ENCODE data around the gene TEX29.

The TEX29 gene

DNA sequence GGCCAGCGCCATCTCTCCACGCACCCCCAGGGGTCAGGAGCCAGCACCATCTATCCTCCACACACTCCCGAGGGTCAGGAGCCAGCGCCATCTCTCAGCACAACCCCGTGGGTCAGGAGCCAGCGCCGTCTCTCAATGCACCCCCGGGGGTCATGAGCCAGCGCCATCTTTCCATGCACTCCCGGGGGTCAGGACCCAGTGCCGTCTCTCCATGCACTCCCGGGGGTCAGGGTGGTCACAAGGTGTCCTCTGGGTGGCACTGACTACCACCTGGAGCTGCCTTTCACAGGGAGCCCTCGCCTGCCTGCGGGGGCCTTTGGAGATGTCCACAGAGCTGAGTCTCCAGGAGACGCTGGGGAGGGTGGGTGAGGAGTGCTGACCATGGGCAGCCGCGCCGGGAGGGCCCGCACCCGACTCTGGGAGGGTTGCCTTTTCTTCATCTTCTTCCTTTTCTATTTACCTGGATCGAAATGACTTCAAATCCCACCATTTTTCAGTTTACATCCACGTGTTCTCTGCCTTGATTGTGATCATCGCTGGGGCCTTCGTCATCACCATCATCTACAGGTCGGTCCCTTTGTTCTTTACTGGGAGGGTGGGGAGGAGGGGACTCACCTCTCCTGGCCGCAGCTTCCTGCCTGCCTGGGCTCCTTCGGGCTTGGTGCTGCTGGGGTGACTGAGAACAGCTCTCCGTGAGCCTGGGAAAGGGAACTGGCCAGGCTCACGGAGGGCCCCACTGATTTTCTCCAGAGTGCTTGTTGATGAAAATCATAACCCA lies 19.1 kb downstream of the TEX29 start:
- no peak for DNase-seq (ENCODE audit: low read depth in 2 of 2)

DNA sequence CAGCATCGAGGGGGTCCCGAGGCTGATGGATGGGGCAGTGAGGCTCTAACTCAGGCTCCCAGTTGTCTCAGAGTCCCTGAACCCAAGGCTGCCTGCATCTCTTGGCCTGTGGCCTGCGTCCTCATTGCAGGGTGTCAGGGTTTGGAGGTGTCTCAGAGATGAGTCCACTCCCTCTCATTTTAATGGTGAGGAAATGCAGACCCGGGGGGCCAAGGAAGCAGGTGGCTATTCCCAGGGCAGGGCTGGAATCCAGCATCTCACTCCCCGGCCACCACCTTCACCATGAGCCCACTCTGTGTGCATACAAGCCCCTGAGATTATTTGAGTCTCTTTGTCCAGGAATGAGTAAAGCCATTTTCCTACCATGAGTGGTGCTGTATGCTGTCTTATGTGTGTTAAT lies 21.4 kb downstream of the TEX29 start:
- no peak for DNase-seq (ENCODE audit: low read depth in 2 of 2)

DNA sequence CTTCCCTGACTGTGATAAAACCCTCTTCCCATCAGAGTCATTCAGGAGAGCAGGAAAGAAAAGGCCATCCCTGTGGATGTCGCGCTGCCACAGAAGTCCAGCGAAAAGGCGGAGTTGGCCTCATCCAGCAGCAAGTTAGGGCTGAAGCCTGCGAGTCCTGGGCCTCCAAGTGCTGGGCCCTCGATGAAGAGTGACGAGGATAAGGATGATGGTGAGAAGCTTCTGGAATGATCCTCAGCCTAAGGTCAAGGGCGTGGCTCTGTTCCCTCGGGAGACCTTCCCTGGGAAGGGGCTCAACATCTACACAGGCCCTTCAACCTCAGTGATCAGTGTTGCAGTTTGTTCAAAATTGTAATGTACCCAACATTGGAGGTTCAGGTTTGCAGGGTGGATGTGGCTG lies 22.3 kb downstream of the TEX29 start:
- no peak for DNase-seq (ENCODE audit: low read depth in 2 of 2)

DNA sequence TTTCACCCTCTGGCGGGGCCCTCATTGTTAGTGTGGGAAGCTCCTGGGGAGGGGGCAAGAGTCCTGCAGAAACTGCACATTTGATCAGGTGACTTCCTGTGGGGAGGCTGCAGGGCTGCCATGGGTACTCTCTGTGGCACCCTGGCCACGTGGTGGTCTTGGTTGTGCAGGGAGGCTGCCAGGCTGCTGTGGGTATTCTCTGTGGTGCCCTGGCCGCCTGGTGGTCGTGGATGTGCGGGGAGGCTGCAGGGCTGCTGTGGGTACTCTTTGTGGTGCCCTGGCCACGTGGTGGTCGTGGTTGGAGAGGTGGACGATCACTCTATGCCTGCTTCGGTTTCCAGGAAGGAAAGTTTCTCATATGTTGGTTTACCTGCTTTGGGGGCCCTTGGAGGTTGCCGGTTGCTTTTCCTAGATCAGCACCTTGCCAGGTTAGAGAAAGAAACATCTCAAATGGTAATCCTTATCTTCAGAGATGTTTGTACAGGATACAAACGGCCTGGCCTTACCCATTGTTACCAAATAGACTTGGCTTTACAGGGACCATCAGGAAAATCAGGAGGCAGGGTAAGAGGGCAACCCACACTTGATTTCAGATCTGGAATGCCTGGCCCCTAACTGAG lies 22.9 kb downstream of the TEX29 start:
- DNase-seq (ENCODE audit: low read depth in 2 of 2), result no peak

DNA sequence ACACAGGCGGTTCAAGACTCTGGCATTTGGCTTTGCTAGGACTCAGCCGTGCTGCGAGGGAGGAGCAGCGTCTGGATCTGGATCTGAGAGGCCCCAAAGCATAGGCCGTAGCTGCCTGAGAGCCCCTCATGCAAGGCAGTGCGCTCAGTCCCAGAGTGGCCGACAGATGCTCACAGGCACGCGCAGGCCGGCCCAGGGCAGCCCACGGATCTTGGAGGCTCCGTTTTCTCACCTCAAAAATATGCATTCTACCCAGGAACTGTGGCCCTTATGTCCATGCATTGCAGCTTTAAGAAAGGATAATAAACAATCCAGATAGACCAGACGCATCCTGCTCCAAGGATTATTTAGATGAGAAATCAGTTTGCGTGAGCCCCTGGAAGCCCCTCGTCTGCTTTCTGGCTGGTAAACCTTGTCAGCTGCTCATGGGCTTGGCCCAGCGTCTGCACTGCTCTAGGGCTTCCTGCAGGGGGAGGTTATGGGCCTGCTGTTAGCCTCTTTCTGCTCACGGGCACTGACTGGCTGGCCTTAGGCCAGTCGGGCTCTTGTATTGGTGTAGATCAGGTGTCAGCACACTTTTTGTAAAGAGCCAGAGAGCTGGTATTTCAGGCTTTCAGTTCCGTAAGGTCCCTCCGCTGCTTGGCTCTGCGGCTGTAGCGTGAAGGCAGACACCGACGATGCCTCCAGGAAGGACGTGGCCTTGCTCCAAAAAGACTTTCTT lies 24.2 kb downstream of the TEX29 start:
- DNase-seq (ENCODE audit: low read depth in 2 of 2), result peak in 1 of 2 experiments; percentile 40

DNA sequence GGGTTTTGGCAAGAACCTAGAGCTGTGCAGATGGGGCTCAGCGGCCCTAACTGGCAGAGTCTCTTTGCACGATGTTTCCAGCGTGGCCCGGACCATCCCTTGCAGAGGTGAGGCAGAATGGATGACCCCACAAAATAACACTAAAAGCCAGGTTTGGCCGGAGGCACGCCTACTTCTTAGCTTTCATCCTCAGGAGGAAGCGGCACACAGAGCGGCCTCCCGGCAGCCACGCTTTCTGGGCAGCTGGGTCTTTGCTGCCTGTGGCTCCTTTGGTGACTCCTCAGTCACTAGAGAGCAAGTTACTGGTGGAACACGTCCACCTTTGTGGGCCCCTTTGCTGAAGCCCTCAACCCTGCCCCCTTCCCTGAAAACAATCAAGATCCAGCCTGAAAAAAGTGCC lies 25.2 kb downstream of the TEX29 start:
- DNase-seq (ENCODE audit: low read depth in 2 of 2), result no peak

DNA sequence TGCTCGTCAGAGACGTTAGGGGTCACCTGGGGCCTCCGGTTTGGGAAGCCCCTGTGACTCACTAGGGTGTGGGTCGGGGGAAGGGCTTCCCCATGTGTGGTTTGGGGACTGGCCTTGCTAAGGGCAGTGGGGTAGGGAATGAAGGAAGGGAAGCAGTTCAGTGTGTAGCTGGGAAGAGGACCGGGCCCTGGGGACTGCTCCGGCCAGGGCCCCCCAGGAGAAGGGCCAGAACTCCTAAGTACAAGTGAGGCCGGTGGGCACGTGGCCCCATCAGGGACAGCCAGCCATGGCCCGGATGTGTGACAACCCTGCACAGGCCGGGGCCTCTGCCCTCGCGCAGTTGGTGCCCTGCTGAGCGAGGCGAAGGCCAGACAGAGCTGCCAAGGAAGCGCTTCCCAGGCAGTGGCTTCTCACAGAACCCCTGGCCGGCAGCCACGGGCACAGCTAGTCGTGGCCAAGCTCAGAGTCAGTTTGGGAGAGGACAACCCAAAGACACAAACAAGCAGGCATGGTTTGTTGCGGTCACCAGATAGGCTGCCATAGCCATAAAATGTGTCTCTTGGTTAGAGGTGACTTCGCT lies 25.7 kb downstream of the TEX29 start:
- no peak for DNase-seq (ENCODE audit: low read depth in 2 of 2)

DNA sequence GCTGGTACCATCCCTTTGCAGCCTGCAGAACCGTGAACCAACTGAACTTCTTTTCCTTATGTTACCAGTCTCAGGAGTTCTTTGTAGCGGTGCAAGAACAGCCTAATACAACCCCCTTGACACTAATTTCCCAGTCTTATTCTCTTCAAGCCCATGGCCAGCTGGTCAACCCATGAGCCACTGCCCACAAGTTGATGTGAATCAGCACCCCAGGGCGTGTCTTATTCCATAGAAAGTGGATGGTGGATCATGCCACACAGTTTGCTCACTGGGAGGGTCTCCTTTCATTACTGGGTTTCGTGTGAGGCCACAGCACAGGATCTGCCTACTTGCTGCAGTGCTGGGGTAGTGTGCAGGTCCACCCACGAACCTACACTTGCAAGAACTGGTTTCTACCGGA lies 27.0 kb downstream of the TEX29 start:
- no peak for DNase-seq (ENCODE audit: low read depth in 2 of 2)

DNA sequence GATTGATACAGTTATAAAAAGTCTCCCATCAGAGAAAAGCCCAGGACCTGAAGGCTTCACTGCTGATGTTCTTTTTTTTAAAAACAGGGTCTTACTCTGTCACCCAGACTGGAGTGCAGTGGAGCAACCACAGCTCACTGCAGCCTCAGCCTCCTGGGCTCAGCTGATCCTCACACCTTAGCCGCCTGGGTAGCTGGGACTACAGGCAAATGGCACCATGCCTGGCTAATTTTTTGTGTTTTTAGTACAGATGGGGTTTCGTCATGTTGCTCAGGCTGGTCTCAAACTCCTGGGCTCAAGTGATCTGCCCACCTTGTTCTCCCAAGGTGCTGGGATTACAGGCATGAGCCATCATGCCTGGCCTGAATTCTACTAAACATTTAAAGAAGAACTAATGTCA lies 33.1 kb downstream of the TEX29 start:
- no peak for DNase-seq (ENCODE audit: low read depth in 2 of 2)

DNA sequence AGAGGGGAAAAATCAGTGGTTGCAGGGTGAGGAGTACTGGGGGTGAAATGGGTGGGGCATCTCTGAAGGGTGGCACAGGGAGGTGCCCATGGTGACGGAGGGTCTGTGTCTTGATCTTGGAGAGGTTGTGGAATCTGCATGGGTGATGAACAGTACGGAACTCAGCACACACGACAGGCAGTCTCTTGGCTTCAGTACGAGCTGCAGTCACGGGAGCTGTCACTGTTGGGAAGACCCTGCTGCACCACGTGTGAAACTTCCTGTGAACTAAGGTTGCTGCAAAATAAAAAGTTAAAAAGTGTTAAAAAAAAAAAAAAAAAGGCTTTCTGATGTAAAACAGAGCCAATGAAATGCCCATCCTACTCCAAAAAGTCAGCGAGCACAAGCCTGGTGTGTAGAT lies 34.3 kb downstream of the TEX29 start:
- DNase-seq (ENCODE audit: low read depth in 2 of 2), result no peak

DNA sequence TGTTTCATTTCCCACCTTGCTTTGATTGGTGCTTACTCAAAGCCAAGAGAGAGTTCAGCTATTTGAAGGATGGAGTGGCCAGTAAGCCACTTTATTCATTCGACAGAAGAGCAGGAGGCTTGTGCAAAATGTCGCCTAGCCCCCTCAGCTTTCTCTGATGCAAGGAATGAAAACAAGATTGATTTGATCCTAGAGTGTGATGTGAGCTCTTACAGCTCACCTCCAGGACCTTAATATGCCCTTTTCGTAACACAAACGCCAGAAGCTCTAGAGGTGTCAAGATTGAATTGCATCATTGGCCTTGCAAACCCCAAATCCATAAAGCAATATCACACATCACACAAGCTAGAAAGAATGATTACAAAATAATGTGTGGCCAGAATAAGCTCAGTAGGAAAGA lies 36.4 kb downstream of the TEX29 start:
- DNase-seq (ENCODE audit: low read depth in 2 of 2), result no peak

DNA sequence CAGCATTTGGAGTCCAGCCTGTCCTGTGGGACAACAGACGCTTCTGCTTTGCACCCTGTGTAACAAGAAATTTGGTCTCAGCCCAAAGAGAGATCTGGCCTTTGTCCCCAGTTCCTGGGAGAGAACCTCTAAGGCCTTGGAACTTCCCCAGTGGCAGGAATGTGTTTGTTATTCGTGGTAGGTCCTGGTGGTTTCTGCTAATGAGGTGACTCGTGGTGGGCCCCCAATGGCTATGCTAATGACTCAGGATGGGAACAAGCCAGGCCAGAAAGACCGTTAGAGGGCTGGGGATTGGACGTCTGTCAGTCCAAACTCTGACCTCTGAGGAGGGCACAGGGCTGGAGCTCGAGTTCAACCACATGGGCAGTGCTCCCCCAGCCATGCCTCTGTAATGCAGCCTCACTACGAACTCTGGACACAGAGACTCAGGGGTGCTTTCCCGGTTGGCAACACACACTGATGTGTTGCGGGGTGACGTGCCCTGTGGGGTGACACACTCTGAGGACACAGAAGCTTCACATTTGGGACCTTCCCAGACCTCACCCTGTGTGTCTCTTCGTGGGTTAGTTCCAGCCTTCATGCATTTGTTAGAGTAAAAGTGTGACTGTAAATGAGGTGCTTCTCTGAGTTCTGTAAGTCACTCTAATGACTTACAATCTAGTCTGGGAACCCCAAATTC lies 38.9 kb downstream of the TEX29 start:
- no peak for DNase-seq (ENCODE audit: low read depth in 2 of 2)

DNA sequence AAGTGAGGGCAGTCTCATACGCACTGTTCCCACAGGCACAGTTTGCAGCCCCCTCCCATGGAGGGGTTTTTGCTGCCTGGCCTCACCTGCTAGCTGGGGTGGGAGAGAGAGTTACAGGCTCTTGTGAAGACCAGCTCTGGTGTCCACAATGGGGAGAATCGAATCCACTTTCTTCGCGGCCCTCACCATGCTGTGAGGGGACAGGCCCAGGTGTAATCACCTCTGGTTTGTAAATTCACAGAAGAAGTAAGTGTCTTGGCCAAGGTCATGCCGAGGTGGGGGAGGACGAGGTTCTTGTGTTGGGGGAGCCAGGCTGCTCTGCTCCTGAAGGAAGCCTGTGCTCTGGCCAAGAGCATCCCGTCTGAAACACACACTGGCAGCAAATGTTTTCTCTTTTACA lies 39.5 kb downstream of the TEX29 start:
- no peak for DNase-seq (ENCODE audit: low read depth in 2 of 2)

DNA sequence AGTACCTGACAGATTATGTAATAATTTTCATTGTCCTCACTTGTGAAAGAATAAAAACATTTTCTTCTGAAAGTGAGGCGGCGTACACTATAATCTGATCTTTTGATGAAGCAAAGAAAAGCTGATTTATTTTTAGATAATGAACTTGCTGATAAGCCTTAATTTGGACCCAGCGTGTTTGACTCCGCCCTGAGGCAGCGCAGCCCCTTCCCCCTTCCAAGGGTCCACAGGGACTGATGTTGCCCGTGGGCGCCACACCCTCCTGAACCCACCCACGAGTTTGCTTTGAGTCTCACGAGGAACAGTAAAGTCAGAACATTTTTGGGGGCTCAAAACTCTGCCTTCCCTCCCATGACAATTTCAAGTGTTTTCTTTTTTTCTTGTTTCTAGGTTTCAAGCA lies 40.0 kb downstream of the TEX29 start:
- DNase-seq (ENCODE audit: low read depth in 2 of 2), result no peak

DNA sequence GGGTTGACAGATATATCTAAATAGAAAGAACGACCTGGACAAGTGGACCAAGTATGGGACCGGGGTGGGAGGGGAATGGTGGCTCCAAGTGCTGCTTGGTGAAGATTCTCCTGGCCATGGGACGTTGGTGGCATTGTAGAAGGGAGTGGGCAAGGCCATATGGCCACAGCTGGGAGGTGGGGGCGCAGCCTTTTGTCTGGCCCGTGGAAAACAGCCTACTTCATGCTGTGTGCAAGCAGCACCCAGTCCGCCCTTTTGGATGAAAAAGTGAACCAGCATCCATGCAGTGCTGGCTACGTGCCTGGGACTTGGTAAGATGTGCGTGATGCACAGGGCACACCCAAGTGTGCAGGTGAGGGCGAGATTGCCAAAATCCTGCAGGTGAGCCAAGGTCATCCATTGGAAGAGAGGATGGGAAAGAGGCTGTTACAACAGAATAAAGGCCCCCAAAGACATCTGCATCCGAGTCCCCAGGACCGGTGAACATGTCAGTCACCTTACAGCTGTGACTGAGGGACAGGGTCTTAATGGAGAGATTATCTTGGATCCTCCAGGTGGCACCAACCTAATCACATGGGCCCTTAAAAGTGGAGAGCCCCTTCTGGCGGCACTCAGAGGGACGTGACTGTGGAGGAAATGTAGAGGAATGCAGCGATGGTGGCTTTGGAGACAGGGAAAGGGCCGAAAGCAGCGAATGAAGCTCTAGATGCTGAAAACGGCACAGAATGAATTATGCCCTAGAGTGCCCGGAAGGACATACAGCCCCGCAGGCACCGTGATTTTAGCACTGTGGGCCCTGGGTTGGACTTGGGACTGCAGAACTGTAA lies 40.8 kb downstream of the TEX29 start:
- DNase-seq (ENCODE audit: low read depth in 2 of 2), result no peak

DNA sequence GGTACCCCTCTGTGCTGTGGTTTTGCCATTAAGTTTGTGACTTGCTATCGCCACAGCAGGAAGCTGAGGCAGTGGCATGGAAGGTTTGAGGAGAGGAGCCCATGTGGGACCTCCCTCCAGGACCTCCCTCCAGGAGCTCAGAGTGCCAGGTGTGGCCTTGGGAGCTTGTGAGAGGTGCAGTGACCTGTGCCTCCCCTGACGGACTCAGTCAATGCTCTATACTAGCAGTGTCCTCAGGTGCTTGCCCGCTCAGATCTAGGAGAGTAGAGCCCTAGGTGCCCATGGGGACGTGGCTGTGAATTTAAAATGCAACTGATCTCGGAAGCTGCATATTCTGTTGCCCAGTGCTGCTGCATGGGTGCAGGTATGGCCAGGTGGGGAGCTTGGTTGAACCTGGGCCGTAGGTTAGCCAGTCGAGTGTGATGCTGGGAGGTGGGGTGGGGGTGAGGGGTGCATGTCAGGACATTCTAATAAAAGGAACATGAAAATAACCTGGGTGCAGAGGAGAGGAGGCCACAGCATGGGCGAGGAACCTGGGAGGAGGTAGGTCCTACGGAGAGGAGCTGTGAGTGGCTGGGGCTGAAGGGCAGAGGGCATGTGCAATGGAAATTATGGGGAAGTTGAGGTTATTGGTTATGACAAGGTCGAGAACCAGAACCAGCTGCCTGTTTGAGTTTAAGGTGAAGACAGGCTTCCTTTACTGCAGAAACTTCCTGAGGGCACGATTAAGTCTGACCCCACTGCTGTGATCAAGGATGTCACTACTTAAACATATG lies 41.6 kb downstream of the TEX29 start:
- DNase-seq (ENCODE audit: low read depth in 2 of 2), result no peak

DNA sequence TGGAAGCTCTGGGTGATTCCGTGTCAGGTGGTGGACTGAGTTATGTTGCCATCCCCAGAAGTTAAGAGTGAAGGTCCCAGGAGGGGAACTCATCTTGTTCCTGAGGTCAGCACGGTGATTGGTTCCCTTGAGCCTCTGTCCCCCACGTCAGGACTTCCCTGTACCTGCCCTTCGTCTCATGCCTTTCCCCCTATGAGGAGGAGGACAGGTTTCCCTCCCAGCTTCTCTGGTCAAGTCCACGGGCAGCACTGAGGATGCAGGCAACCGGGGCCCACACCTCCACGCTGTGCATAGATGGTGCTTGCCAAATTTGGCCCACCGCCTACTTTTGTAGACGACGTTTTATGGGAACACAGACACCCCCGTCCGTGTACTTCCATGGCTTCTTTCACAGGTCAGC lies 42.7 kb downstream of the TEX29 start:
- DNase-seq (ENCODE audit: low read depth in 2 of 2), result no peak

DNA sequence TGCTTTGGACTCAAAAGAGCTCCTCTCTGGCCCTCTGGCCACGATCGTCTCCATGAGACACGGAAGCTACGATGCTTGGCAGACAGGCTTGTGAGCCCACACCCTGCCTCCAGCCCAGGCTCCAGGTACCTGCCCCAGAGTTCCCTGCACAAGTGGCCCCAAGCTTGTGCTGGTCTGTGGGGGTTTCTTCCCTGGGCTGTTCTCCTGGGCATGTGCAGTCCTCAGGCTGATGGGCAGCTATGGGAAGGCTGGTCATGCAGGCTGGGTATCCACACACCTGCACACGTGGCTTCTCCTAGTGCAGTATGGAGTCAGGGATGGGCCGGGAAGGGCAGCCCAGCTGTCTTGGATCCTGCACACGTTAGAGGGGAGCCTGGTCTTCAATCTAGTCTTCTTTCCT lies 43.1 kb downstream of the TEX29 start:
- no peak for DNase-seq (ENCODE audit: low read depth in 2 of 2)

DNA sequence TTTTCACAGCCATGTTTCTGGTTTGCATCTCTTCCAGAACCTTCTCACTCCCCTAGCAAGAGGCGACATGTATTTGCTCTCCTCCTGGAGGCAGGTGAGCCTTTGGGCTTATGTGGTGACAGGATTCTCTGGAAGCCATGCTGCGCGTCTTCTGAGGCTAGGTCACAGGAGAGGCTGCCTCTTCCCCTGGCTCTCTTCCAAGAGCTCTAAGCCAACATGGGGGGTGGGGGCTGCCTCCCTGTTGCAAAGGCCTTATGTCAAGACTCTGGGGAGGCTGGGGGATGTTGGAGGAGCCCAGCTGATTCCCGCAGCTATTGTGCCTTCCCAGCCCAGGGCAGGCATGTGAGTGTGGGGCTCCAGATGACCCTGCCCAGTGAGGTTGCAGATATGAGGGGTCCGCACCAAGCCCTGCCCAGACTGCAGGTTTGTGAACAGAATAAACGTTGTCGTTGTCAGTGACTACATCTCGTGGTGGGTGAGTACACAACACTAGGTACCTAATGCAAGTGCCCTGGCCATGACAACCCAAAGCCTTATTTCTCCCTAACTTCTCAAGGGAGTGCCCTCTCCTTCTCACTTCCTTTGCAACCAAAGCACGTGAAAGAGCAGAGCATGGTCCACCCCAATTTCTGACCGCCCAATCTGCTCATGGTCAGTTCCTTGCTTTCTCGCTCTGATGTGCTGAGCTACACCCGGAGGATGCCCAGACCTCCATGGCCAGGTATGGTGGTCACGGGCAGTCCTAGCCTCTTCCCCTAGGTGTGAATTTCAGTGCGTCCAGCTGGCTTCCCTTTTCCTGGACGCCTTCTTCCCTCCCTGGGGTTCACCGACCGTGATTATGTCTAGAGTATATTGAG lies 44.9 kb downstream of the TEX29 start:
- no peak for DNase-seq (ENCODE audit: low read depth in 2 of 2)

DNA sequence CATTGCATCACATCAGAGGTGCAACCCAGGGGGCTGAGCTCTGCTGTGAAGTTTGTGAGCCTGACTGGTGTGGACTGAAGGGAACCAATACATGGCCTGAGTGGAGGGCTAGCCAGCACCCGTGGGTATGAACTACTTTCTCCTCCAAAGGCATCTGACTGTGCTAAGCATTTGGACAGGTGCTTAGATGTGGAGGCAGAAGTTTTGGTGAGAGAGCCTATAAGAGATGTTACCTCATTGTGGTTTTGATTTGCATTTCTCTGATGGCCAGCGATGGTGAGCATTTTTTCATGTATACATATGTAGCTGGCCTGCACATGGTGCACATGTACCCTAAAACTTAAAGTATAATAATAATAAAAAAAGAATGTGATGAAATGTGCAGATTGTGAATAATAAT lies 46.9 kb downstream of the TEX29 start:
- DNase-seq (ENCODE audit: low read depth in 2 of 2), result no peak

Data from fibroblast of skin of left biceps (primary cell).